HepG2 (cell line): Measurements from ENCODE around the gene NCOA6. TPM values are rescaled to one million over a fixed set of nuclear protein-coding genes. Genes with fewer than 3 reads are reported as not detected.

Source experiments
- ATAC-seq: fragments of 200-7000 bp; cut with Tn5 transposase; 3 replicates; pipeline ENCODE4 v1.9.1; 2020; ENCODE audit warnings: mild to moderate bottlenecking, moderate library complexity
- BruUV-seq: library from RNA; stranded (reverse); fragments of 400-500 nt; replicated peaks from 2 replicates; lab custom pipeline; 2021; lab: Mats Ljungman, UMichigan
- CTCF ChIA-PET: fragments of 300-600 bp; formaldehyde crosslinking; extraction: SDS; loops from one replicate; lab custom pipeline; 2021; ENCODE audit warnings: low total read pairs, inconsistent platforms, low intra/inter-chr PET ratio; lab: Yijun Ruan, JAX
- POLR2A ChIA-PET: fragments of 350-600 bp; sonication (Branson Sonifier 250); formaldehyde crosslinking; loops from one replicate; lab custom pipeline; 2020; ENCODE audit warnings: antibody characterized with exemption, inconsistent platforms; lab: Yijun Ruan, JAX
- DNase-seq: peaks from one replicate; pipeline ENCODE4 v3.0.0-alpha.2; 2015; ENCODE audit warnings: low spot score
- FAIRE-seq: peaks from 3 replicates; lab custom pipeline; 2011; peaks lifted over from hg19 to GRCh38; lab: Jason Lieb, UNC
- H2AFZ ChIP-seq: one replicate; pipeline ENCODE4 v1.6.1; 2011; ENCODE audit warnings: low read length, inconsistent platforms
- H3K27ac ChIP-seq: fragments of 300-600 bp; 3 replicates; pipeline ENCODE4 v1.8.0; 2011; ENCODE audit warnings: mixed run types, mild to moderate bottlenecking, mixed read lengths, low read length, inconsistent platforms; ENCODE audit not compliant: insufficient read depth; ENCODE audit errors: extremely low read length
- H3K27me3 ChIP-seq, 2 experiments: fragments of 200-600 bp in 1 of 2; 2 replicates in 1 of 2; 3 replicates in 1 of 2; pipeline versions ENCODE4 v1.6.0 to v1.8.0; 2011; ENCODE audit warnings: low read length in 2 of 2, mild to moderate bottlenecking in 2 of 2, moderate library complexity in 2 of 2, inconsistent platforms in 1 of 2; ENCODE audit not compliant: insufficient read depth in 2 of 2, control insufficient read depth in 1 of 2
- H3K36me3 ChIP-seq, 2 experiments: fragments of 200-600 bp in 1 of 2; replicated peaks in 1 of 2; 2 replicates in 1 of 2; 3 replicates in 1 of 2; pipeline versions ENCODE4 v1.5.1 to v1.8.0; 2011; ENCODE audit warnings: low read length in 2 of 2, inconsistent platforms in 1 of 2; ENCODE audit not compliant: insufficient read depth in 2 of 2, control insufficient read depth in 1 of 2
- H3K4me1 ChIP-seq: 2 replicates; pipeline ENCODE4 v1.5.1; 2012; ENCODE audit warnings: low read length, inconsistent platforms; ENCODE audit not compliant: insufficient read depth
- H3K4me2 ChIP-seq: 2 replicates; pipeline ENCODE4 v1.6.0; 2011; ENCODE audit warnings: low read depth, low read length, inconsistent platforms
- H3K4me3 ChIP-seq, 3 experiments: fragments of 200-600 bp in 1 of 3; sonication (generic), shearing (Covaris generic) in 1 of 3; replicated peaks in 1 of 3; 2 replicates each; pipeline ENCODE4 v1.5.1; 2011 to 2016; ENCODE audit warnings: low read length in 3 of 3, inconsistent platforms in 2 of 3, low read depth in 2 of 3, mild to moderate bottlenecking in 2 of 3, control low read depth in 1 of 3, mixed read lengths in 1 of 3; ENCODE audit not compliant: insufficient read depth in 1 of 3
- H3K79me2 ChIP-seq: one replicate; pipeline ENCODE4 v1.6.1; 2011; ENCODE audit warnings: low read length, inconsistent platforms; ENCODE audit not compliant: insufficient read depth
- H3K9ac ChIP-seq: 2 replicates; pipeline ENCODE4 v1.6.0; 2011; ENCODE audit warnings: mild to moderate bottlenecking, low read depth, low read length, inconsistent platforms; ENCODE audit not compliant: insufficient read depth
- H3K9me3 ChIP-seq: 2 replicates; pipeline ENCODE4 v1.5.1; 2012; ENCODE audit warnings: mild to moderate bottlenecking, low read length
- H4K20me1 ChIP-seq: 2 replicates; pipeline ENCODE4 v1.6.0; 2011; ENCODE audit warnings: inconsistent platforms, mild to moderate bottlenecking, low read length, moderate library complexity; ENCODE audit not compliant: insufficient read depth
- AKAP8 ChIP-seq: sonication (generic); formaldehyde crosslinking; IDR thresholded peaks from 2 replicates; pipeline ENCODE4 v1.5.1; 2020; ENCODE audit warnings: mild to moderate bottlenecking, missing genetic modification reagents
- HMGXB4 ChIP-seq, 2 experiments: sonication (generic) in 1 of 2; formaldehyde crosslinking in 1 of 2; IDR thresholded peaks; 2 replicates each; pipeline versions ENCODE4 v1.4.0 to v1.6.1; 2018 to 2020; ENCODE audit warnings: missing genetic modification reagents in 2 of 2, borderline replicate concordance in 1 of 2, low read depth in 1 of 2, mild to moderate bottlenecking in 1 of 2, missing biosample characterization in 1 of 2
- KDM3A ChIP-seq: IDR thresholded peaks from 2 replicates; pipeline ENCODE4 v1.6.1; 2018; ENCODE audit warnings: low read depth, missing compliant biosample characterization
- KDM5B ChIP-seq: sonication (generic); formaldehyde crosslinking; IDR thresholded peaks from 2 replicates; pipeline ENCODE4 v1.4.0; 2020; ENCODE audit warnings: missing genetic modification reagents, mild to moderate bottlenecking, borderline replicate concordance
- NCOA1 ChIP-seq: sonication (generic); formaldehyde crosslinking; IDR thresholded peaks from 2 replicates; pipeline ENCODE4 v1.9.0; 2021; ENCODE audit warnings: missing genetic modification reagents
- ZBTB37 ChIP-seq: sonication (generic); formaldehyde crosslinking; IDR thresholded peaks from 2 replicates; pipeline ENCODE4 v1.4.0; 2020; ENCODE audit warnings: mild to moderate bottlenecking, missing genetic modification reagents
- ZNF160 ChIP-seq: sonication (generic); formaldehyde crosslinking; IDR thresholded peaks from 2 replicates; pipeline ENCODE4 v1.8.0; 2022; ENCODE audit warnings: mild to moderate bottlenecking, inconsistent platforms, missing genetic modification reagents
- ZNF557 ChIP-seq: sonication (generic); formaldehyde crosslinking; IDR thresholded peaks from 2 replicates; pipeline ENCODE4 v1.4.0; 2020; ENCODE audit warnings: missing genetic modification reagents
- ZNF777 ChIP-seq: sonication (generic); formaldehyde crosslinking; IDR thresholded peaks from 2 replicates; pipeline ENCODE4 v1.4.0; 2020; ENCODE audit warnings: missing genetic modification reagents
- WGBS: methylation state at CpG from one replicate; pipeline ENCODE4 v1.1.6; 2017; ENCODE audit warnings: low lambda C conversion rate; 5-methylcytosine and 5-hydroxymethylcytosine counted together
- in situ Hi-C: cut with HindIII; loops from 2 replicates; pipeline ENCODE4 v1.10.0; 2017; ENCODE audit warnings: low pct_unique_long_range_greater_than_20kb; ENCODE audit not compliant: extremely low pct_ligation_motif_present
- intact Hi-C: fragments of 100-400 bp; cut with micrococcal nuclease; formaldehyde crosslinking; loops from one replicate; pipeline ENCODE4 v1.10.0; 2022; ENCODE audit not compliant: unreplicated experiment
- polyA plus RNA-seq, 8 experiments: library from polyadenylated mRNA; depleted of rRNA in 3 of 8; stranded (reverse) in 7 of 8; unstranded in 1 of 8; fragments of >200 nt; fragmentation: Illumina TruSeq in 4 of 8; extraction: Trizol in 4 of 8; gene quantifications; 2 replicates each; pipeline versions ENCODE4 v1.2.1 to v1.2.3, GENCODE V29; 2011 to 2016; ENCODE audit warnings: low read depth in 4 of 8, missing spikeins in 1 of 8, mixed read lengths in 1 of 8; ENCODE audit not compliant: insufficient read depth in 1 of 8
- total RNA-seq, 5 experiments: library from RNA; depleted of rRNA; stranded (reverse); fragments of >200 nt; fragmentation: Illumina TruSeq; extraction: Trizol; gene quantifications; 2 replicates each; pipeline ENCODE4 v1.2.3, GENCODE V29; 2016; ENCODE audit warnings: low read depth in 1 of 5
- TF ChIP-seq, protein P1 (sequence below): sonication (generic); formaldehyde crosslinking; IDR thresholded peaks from 2 replicates; pipeline ENCODE4 v1.4.0; 2020; ENCODE audit warnings: missing genetic modification reagents, low read depth, mild to moderate bottlenecking, borderline replicate concordance
- TF ChIP-seq, protein P2 (sequence below): sonication (generic); formaldehyde crosslinking; IDR thresholded peaks from 2 replicates; pipeline ENCODE4 v1.4.0; 2020; ENCODE audit warnings: mild to moderate bottlenecking, missing genetic modification reagents, borderline replicate concordance

The NCOA6 gene
- total and polyA plus RNA-seq, 2 of the 13 experiments (the other 11 are each of a cell fraction or from before 2014, with no cell fraction given): 11.2 to 29.3 TPM

GRCh38 chr20:34703424-34704176, 121.9 kb downstream of the NCOA6 start (continued):
- TF ChIP-seq ZBTB37 (CRISPR knock-in tag): no peak; the same call in 1 of the 2 replicates

DNA sequence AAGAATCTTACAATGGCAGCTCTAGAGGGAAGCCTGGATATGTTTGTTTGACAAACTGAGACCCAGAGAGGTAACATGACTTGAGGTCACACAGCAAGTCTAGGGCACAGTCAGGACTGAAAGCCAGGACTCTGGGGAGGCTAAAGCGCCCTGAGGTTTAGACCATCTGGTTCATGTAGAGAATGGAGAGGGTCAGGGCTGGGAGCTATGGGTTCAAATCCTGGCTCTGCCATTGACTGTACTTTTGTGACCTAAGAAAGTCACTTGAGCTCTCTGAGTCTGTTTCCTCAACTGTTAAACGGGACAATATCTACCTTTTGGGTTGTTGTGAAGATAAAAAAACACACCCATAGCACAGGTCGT, 122.4 kb downstream of the NCOA6 start:
- in situ Hi-C loops (loop anchor here (10.0 kb wide), 1 partner anchor 398 kb away; the partner anchor contains the start of gene AHCY), intact Hi-C loops (loop anchor here (5.0 to 10.0 kb wide), 2 partner anchors 62 to 81 kb away; no protein-coding TSS in a partner anchor)
- CTCF ChIA-PET: no interaction called here
- POLR2A ChIA-PET: interaction anchor here (0.9 to 7.9 kb wide), 18 partner anchors 8 to 225 kb away, joined by 3 to 168 read pairs (median 5); partner anchors contain the start of genes DYNLRB1 and PIGU
- Histone ChIP-seq H2AFZ (no peak overlapping the region), H3K4me2 (peak overlapping the region; percentile 97), H3K27me3 (peaks cover 1 to 2% of the 10 kb centered on the region in 2 experiments; a peak in 1 of 5 replicates), H4K20me1 (no peaks in the 10 kb centered on the region), H3K27ac (peak overlapping the region; percentile 92), H3K9me3 (no peaks in the 10 kb centered on the region), H3K4me3 (peak overlapping the region; percentile 82 to 98 (median 84)), H3K9ac (peak overlapping the region; percentile 96), H3K4me1 (peaks cover 59% of the 10 kb centered on the region), H3K36me3 (no peaks in the 10 kb centered on the region), H3K79me2 (peaks cover 15% of the 10 kb centered on the region)
- no peak for DNase-seq
- WGBS: 11% methylated on average over 3 of the region's 3 CpGs
- no TSS peak for BruUV-seq
- FAIRE-seq: no peak
- ATAC-seq: no peak
- TF ChIP-seq, protein P1, sequence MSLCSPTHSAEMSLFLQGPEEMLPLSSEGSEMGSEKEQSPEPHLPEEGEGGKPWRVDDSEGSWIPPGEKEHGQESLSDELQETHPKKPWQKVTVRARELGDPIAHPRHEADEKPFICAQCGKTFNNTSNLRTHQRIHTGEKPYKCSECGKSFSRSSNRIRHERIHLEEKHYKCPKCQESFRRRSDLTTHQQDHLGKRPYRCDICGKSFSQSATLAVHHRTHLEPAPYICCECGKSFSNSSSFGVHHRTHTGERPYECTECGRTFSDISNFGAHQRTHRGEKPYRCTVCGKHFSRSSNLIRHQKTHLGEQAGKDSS (CRISPR knock-in tag): 0 out of 2 replicates have a peak, but pooled peaks have one; percentile 52
- 0 out of 2 replicates have a peak, but pooled peaks have one; percentile 56 for TF ChIP-seq ZNF557 (CRISPR knock-in tag)
- TF ChIP-seq ZNF777 (CRISPR knock-in tag): 0 out of 2 replicates have a peak, but pooled peaks have one; percentile 6
- no peak for TF ChIP-seq ZNF160 (CRISPR knock-in tag)
- peak; percentile 48; the same call in 1 of the 2 replicates for TF ChIP-seq KDM3A
- TF ChIP-seq KDM5B (CRISPR knock-in tag): peak; percentile 36
- TF ChIP-seq, protein P2, sequence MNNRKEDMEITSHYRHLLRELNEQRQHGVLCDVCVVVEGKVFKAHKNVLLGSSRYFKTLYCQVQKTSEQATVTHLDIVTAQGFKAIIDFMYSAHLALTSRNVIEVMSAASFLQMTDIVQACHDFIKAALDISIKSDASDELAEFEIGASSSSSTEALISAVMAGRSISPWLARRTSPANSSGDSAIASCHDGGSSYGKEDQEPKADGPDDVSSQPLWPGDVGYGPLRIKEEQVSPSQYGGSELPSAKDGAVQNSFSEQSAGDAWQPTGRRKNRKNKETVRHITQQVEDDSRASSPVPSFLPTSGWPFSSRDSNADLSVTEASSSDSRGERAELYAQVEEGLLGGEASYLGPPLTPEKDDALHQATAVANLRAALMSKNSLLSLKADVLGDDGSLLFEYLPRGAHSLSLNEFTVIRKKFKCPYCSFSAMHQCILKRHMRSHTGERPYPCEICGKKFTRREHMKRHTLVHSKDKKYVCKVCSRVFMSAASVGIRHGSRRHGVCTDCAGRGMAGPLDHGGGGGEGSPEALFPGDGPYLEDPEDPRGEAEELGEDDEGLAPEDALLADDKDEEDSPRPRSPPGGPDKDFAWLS (CRISPR knock-in tag): 0 out of 2 replicates have a peak, but pooled peaks have one; percentile 51
- TF ChIP-seq NCOA1 (CRISPR knock-in tag): 0 out of 2 replicates have a peak, but pooled peaks have one; percentile 25
- 0 out of 2 replicates have a peak, but pooled peaks have one; percentile 55 for TF ChIP-seq AKAP8 (CRISPR knock-in tag)
- TF ChIP-seq HMGXB4 (CRISPR knock-in tag; IDR thresholded peaks at IDR 0.05; ENCODE audit: borderline replicate concordance in 1 of 2, low read depth in 1 of 2): 0 out of 4 replicates have a peak, but pooled peaks of 1 of the 2 experiments have one; percentile 2
